SH-SY5Y (cell line): ENCODE results near the gene S100A6.

ENCODE experiments used
- GATA2 ChIP-seq: IDR thresholded peaks from 2 replicates; pipeline ENCODE4 v1.6.1; 2011; ENCODE audit warnings: mild to moderate bottlenecking, low read depth, low read length
- GATA3 ChIP-seq: IDR thresholded peaks from 2 replicates; pipeline ENCODE4 v1.6.1; 2011; ENCODE audit warnings: low read depth, mild to moderate bottlenecking, low read length, moderate library complexity

DNA sequence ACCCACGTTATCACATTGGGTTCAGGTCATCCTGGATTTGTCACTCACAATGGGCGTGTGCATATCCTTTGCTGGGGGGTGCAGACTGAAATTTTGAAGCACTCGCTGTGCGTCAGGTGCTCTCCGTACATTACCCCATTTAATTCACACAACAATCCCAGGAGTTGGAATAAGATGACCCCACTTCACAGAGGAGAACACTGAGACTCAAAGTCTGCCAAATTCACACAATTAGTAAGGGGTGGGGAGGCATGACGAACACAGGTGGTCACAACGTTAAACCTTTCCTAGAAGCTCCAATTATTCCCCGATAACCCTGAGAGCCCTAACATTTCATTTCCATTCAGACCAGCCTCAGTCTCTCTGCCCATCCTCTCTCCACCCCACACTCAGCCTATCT is 33.7 kb upstream of the S100A6 start:
- TF ChIP-seq GATA2 (no peak), GATA3 (no peak)
